Endodermal cell (in vitro differentiated cells): ENCODE measurements around the gene PER2. TPM values are rescaled to one million over a fixed set of nuclear protein-coding genes. Genes with fewer than 3 reads are reported as not detected.
A peak's percentile ranks its signal among the peaks of the same experiment; 100 is the strongest.

Experiments
- DNase-seq: peaks from one replicate; pipeline ENCODE4 v3.0.0-alpha.2; 2017
- H3K27ac ChIP-seq: 2 replicates; pipeline ENCODE4 v1.5.1; 2013; ENCODE audit warnings: mild to moderate bottlenecking, low read depth, low read length, moderate library complexity
- H3K27me3 ChIP-seq: 2 replicates; pipeline ENCODE4 v1.6.1; 2013; ENCODE audit warnings: mild to moderate bottlenecking, low read length, moderate library complexity; ENCODE audit not compliant: insufficient read depth, control insufficient read depth, poor library complexity, severe bottlenecking
- H3K36me3 ChIP-seq: 2 replicates; pipeline ENCODE4 v1.7.0; 2013; ENCODE audit warnings: mild to moderate bottlenecking, low read length, moderate library complexity; ENCODE audit not compliant: control insufficient read depth, insufficient read depth
- H3K4me1 ChIP-seq: one replicate; pipeline ENCODE4 v1.7.0; 2013; ENCODE audit warnings: low read length; ENCODE audit not compliant: control insufficient read depth, insufficient read depth
- H3K4me3 ChIP-seq: 2 replicates; pipeline ENCODE4 v1.5.1; 2013; ENCODE audit warnings: mild to moderate bottlenecking, low read length, moderate library complexity
- H3K9ac ChIP-seq: 2 replicates; pipeline ENCODE4 v1.6.1; 2013; ENCODE audit warnings: mild to moderate bottlenecking, low read length, moderate library complexity; ENCODE audit not compliant: poor library complexity, severe bottlenecking; ENCODE audit errors: extremely low read depth
- H3K9me3 ChIP-seq: 2 replicates; pipeline ENCODE4 v1.6.1; 2013; ENCODE audit warnings: mild to moderate bottlenecking, low read length, moderate library complexity; ENCODE audit not compliant: control insufficient read depth
- H3K27ac Mint-ChIP-seq: 2 replicates; pipeline ENCODE4 v1.8.0; 2020; ENCODE audit warnings: mixed read lengths
- H3K27me3 Mint-ChIP-seq: 2 replicates; pipeline ENCODE4 v1.8.0; 2021; ENCODE audit warnings: mild to moderate bottlenecking, mixed read lengths; ENCODE audit not compliant: insufficient read depth
- H3K36me3 Mint-ChIP-seq: 2 replicates; pipeline ENCODE4 v1.8.0; 2020; ENCODE audit warnings: low read depth, mixed read lengths
- H3K4me1 Mint-ChIP-seq: 2 replicates; pipeline ENCODE4 v1.8.0; 2020; ENCODE audit warnings: mixed read lengths
- H3K4me3 Mint-ChIP-seq: 2 replicates; pipeline ENCODE4 v1.8.0; 2020; ENCODE audit warnings: mild to moderate bottlenecking, moderate library complexity, mixed read lengths
- H3K9me3 Mint-ChIP-seq: 2 replicates; pipeline ENCODE4 v1.8.0; 2020; ENCODE audit warnings: mild to moderate bottlenecking, mixed read lengths
- WGBS, 2 experiments: methylation state at CpG; one replicate each; pipeline versions ENCODE4 v1.1.5 to v1.1.7; 2013; ENCODE audit warnings: missing lambda C conversion rate in 2 of 2, mixed read lengths in 1 of 2; ENCODE audit not compliant: insufficient coverage in 1 of 2, insufficient read length in 1 of 2; 5-methylcytosine and 5-hydroxymethylcytosine counted together
- long read RNA-seq, 4 experiments: library from polyadenylated mRNA in 2 of 4; library from RNA in 1 of 4; library from capped mRNA in 1 of 4; stranded (forward) in 3 of 4; unstranded in 1 of 4; transcript quantifications; one replicate each; pipeline ENCODE4 v2.0.0, GENCODE V29; 2020 to 2021; ENCODE audit warnings: inconsistent platforms in 1 of 4
- polyA plus RNA-seq, 2 experiments: library from polyadenylated mRNA; stranded (reverse); fragments of 50-300 nt; gene quantifications; one replicate each; pipeline ENCODE4 v1.2.3, GENCODE V29; 2013
- total RNA-seq, 2 donors: library from RNA; stranded (reverse); fragmentation: NEBNext Ultra II Directional in 1 of 2; extraction: Animal tissue kit (Norgen Biotek cat#: 25700) in 1 of 2; gene quantifications; 2 replicates in 1 of 2; 3 replicates in 1 of 2; pipeline ENCODE4 v1.2.1, GENCODE V29; 2021
- TF ChIP-seq, protein P1 (sequence below): fragments of 200-600 bp; sonication (generic); conservative IDR thresholded peaks from 2 replicates; pipeline ENCODE4 v1.5.0; 2021; ENCODE audit warnings: antibody characterized with exemption, mild to moderate bottlenecking

Gene PER2, protein sequence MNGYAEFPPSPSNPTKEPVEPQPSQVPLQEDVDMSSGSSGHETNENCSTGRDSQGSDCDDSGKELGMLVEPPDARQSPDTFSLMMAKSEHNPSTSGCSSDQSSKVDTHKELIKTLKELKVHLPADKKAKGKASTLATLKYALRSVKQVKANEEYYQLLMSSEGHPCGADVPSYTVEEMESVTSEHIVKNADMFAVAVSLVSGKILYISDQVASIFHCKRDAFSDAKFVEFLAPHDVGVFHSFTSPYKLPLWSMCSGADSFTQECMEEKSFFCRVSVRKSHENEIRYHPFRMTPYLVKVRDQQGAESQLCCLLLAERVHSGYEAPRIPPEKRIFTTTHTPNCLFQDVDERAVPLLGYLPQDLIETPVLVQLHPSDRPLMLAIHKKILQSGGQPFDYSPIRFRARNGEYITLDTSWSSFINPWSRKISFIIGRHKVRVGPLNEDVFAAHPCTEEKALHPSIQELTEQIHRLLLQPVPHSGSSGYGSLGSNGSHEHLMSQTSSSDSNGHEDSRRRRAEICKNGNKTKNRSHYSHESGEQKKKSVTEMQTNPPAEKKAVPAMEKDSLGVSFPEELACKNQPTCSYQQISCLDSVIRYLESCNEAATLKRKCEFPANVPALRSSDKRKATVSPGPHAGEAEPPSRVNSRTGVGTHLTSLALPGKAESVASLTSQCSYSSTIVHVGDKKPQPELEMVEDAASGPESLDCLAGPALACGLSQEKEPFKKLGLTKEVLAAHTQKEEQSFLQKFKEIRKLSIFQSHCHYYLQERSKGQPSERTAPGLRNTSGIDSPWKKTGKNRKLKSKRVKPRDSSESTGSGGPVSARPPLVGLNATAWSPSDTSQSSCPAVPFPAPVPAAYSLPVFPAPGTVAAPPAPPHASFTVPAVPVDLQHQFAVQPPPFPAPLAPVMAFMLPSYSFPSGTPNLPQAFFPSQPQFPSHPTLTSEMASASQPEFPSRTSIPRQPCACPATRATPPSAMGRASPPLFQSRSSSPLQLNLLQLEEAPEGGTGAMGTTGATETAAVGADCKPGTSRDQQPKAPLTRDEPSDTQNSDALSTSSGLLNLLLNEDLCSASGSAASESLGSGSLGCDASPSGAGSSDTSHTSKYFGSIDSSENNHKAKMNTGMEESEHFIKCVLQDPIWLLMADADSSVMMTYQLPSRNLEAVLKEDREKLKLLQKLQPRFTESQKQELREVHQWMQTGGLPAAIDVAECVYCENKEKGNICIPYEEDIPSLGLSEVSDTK (N-terminal part only)
- 10 to 100 TPM in 1 of 2 donors, 1 to 10 TPM in 1; 9.7 to 13.5 TPM for total RNA-seq
- 5.6 TPM for polyA plus RNA-seq (2013, experiment 1 of 2)
- polyA plus RNA-seq (2013, experiment 2 of 2) = 4.9 TPM
- long read RNA-seq, experiment 1 = 0 reads
- long read RNA-seq, experiment 2, partial matches to known transcripts = 0 of 1 reads
- long read RNA-seq, experiment 2, other reads (novel, unspliced or antisense) = 1 of 1 reads
- long read RNA-seq, experiment 3, partial matches to known transcripts = 3 of 7 reads
- long read RNA-seq, experiment 3, other reads (novel, unspliced or antisense) = 4 of 7 reads
- long read RNA-seq, experiment 4, partial matches to known transcripts = 0 of 1 reads
- long read RNA-seq, experiment 4, other reads (novel, unspliced or antisense) = 1 of 1 reads

DNA sequence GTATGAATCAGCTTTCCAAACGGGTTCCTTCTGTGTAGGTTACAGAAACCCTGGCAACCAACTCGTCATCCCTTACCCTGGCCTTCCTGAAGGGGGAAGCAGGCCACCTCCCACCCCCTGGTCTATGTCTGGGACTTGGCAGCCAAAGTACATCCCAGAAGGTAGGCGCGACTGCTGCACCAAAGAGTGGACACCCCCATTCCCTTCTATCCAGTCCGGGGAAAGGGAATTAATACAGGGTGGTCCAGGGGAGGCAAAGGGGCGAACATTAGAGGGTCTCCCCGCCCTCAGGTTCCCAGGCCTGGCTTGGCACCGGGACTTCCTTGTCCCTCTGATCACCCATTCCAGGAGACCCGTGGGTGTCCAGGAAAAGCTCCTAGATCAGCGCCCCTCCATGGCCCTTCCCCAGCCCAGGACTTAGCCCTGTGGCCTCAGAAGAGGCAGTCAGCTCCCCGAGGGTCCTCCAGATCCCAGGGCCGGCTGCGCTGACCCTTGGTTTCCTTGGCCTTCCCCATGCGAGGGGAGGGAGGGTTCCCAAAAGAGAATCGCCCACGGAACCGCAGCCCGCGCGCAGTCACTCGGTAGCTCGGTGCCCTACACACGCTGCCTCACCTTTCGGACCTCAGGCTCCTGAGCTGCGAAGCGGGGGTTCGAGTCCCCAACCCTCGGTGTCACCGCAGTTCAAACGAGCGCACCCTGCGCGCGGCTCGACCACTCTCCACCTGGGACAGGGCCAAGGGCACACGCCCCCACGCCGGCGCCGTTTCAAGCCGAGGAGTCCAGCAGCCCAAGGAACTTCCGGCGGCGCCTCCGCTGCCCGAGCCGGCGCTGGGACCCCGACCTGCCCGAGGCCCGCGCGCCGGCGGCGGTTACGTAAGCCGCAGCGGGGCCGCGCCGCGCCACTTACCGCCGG, at the start of gene PER2:
TSS of gene PER2 (minus strand) at position 874 of the 913 bp plus-strand sequence. CDS start 10,674 bp downstream, outside the sequence.
- Mint-ChIP-seq H3K27ac (peak within 1 kb of the TSS; percentile 97), H3K27me3 (no peaks in the 10 kb centered on the region), H3K9me3 (no peaks in the 10 kb centered on the region), H3K4me3 (peak within 1 kb of the TSS; percentile 72), H3K4me1 (peaks cover 51% of the 10 kb centered on the region), H3K36me3 (peaks cover 2% of the 10 kb centered on the region)
- H3K9ac ChIP-seq = peak within 1 kb of the TSS; percentile 91
- TF ChIP-seq, protein P1, sequence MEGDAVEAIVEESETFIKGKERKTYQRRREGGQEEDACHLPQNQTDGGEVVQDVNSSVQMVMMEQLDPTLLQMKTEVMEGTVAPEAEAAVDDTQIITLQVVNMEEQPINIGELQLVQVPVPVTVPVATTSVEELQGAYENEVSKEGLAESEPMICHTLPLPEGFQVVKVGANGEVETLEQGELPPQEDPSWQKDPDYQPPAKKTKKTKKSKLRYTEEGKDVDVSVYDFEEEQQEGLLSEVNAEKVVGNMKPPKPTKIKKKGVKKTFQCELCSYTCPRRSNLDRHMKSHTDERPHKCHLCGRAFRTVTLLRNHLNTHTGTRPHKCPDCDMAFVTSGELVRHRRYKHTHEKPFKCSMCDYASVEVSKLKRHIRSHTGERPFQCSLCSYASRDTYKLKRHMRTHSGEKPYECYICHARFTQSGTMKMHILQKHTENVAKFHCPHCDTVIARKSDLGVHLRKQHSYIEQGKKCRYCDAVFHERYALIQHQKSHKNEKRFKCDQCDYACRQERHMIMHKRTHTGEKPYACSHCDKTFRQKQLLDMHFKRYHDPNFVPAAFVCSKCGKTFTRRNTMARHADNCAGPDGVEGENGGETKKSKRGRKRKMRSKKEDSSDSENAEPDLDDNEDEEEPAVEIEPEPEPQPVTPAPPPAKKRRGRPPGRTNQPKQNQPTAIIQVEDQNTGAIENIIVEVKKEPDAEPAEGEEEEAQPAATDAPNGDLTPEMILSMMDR = peak; percentile 48
- H3K27me3 ChIP-seq = no peaks in the 10 kb centered on the region
- peak within 1 kb of the TSS; percentile 81 for H3K27ac ChIP-seq
- peaks cover 36% of the 10 kb centered on the region for H3K4me1 ChIP-seq
- H3K9me3 ChIP-seq = no peaks in the 10 kb centered on the region
- WGBS, 2 experiments = 0 to 6% methylated on average over 21 to 65 of the region's 65 CpGs
- H3K4me3 ChIP-seq = peak within 1 kb of the TSS; percentile 82
- no peaks in the 10 kb centered on the region for H3K36me3 ChIP-seq
- DNase-seq = peak; percentile 85

DNA sequence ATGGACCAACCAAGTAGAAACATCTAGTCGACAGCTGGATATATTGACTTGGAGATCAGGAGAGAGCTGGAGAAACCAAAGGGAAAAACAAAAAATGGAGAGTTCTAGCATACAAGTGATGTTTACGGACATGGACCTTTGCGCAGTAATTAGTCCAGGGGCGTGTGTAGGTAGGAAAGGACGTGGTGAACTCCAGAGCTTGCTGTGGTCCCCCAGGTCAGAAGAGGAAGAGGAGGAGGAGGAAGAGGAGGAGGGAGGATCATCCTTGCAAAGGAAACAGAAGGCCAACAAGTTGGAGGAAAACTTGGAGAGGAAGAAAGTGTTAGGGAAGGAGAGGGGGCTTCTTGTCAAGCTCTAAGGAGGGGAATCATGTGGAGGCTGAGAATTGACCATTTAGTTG, 49.4 kb upstream of the PER2 start:
- Histone ChIP-seq H3K9ac (no peak overlapping the region), H3K4me1 (no peaks in the 10 kb centered on the region), H3K9me3 (no peaks in the 10 kb centered on the region), H3K4me3 (no peak overlapping the region), H3K27me3 (no peaks in the 10 kb centered on the region), H3K36me3 (peaks cover 33% of the 10 kb centered on the region), H3K27ac (no peak overlapping the region)
- DNase-seq = no peak
- Mint-ChIP-seq H3K36me3 (peaks cover 17% of the 10 kb centered on the region), H3K27me3 (no peaks in the 10 kb centered on the region), H3K4me1 (peaks cover 3% of the 10 kb centered on the region), H3K27ac (no peak overlapping the region), H3K9me3 (no peaks in the 10 kb centered on the region), H3K4me3 (no peak overlapping the region)
- TF ChIP-seq, protein P1 = no peak
- WGBS, 2 experiments = 80 to 87% methylated on average over 3 to 5 of the region's 5 CpGs
